GM12872 (cell line): ENCODE data around the gene SORCS3.

ENCODE experiments used
- TF ChIP-seq, protein P1 (sequence below): IDR thresholded peaks from 3 replicates; pipeline ENCODE4 v1.5.1; 2011; ENCODE audit warnings: low read depth, mild to moderate bottlenecking, low read length, moderate library complexity; ENCODE audit not compliant: insufficient read depth

SORCS3 gene

GRCh38 chr10:105189463-105189800, 548.3 kb downstream of the SORCS3 start:
- TF ChIP-seq, protein P1, sequence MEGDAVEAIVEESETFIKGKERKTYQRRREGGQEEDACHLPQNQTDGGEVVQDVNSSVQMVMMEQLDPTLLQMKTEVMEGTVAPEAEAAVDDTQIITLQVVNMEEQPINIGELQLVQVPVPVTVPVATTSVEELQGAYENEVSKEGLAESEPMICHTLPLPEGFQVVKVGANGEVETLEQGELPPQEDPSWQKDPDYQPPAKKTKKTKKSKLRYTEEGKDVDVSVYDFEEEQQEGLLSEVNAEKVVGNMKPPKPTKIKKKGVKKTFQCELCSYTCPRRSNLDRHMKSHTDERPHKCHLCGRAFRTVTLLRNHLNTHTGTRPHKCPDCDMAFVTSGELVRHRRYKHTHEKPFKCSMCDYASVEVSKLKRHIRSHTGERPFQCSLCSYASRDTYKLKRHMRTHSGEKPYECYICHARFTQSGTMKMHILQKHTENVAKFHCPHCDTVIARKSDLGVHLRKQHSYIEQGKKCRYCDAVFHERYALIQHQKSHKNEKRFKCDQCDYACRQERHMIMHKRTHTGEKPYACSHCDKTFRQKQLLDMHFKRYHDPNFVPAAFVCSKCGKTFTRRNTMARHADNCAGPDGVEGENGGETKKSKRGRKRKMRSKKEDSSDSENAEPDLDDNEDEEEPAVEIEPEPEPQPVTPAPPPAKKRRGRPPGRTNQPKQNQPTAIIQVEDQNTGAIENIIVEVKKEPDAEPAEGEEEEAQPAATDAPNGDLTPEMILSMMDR, result no peak

GRCh38 chr10:105192146-105192545, 551.1 kb downstream of the SORCS3 start:
- TF ChIP-seq, protein P1, result no peak

- TF ChIP-seq, protein P1, result no peak
Measured at GRCh38 chr10:105192861-105193260, 551.8 kb downstream of the SORCS3 start.

GRCh38 chr10:105195831-105196230, 554.7 kb downstream of the SORCS3 start:
- TF ChIP-seq, protein P1, result no peak

- TF ChIP-seq, protein P1, result no peak
Measured at GRCh38 chr10:105197598-105198364, 556.7 kb downstream of the SORCS3 start.

DNA sequence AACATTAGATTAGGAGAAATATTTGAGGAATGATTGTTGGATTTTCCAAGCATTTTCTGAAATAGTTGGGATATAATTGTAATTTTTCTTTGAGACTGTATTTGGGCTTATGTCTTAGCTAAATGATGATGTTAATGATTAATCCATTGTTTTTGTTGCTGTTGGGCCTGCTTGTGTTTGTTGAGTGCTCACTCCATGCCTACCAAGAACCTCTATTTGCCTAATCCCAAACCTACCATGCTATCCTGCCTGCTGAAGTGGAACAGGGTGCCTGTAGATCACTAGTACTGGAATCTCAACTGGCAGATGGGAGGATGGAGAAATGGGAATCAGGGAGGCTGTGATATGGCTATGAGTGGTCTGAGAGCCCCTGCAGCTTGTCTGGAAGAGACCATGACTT, 565.5 kb downstream of the SORCS3 start:
- TF ChIP-seq, protein P1, result no peak

DNA sequence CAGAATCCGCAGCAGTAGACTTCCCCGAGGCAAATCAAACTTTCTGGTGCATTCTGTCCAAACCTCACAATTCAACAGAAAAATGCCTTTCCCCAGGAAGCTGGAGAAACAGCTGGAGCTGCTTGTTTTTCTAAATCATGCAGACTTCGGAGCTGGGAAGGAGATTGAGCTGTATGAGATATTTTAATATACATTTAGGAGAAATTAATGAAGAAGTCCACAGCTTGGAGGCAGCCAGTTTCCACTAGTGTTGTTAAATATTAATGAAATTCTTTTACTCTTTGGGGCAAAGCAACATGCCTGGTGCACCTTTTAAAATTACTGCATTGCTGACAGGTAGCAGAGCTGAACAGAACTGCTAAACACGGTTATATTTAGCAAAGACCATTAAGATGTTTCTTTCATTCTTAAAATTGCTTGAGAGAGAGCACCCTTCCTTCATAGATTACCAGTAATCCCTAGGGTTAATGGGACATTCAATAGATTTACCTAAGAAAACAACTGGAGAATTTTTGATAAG, 566.4 kb downstream of the SORCS3 start:
- TF ChIP-seq, protein P1, result no peak

DNA sequence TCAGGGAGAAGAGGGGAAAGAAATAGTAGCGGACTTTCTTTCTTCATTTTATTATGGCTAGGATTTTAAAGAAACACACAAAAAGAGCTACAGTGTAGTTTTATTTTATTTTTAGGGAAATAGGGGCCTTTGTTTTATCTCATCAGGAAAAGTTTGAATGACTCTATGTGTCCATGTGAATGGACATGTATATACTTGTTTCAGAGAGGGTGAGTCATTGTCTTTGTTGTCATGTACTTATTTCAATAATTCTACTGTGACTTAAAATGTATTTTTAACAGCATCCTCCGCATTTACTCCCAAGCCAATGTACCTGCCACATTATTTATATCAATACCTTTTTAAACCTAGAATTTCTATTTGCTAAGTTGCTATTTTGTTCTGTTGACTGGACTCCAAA, 569.5 kb downstream of the SORCS3 start:
- TF ChIP-seq, protein P1, result no peak
